ENCODE data around the gene EXOC3.

Gene EXOC3

GRCh38 chr5:403995-404394 is 39.0 kb upstream of the EXOC3 start:
- H3K4me3 ChIP-seq (ENCODE audit: low read depth, low read length): no peak overlapping the region
- no peak for DNase-seq (ENCODE audit: low read depth)
- TF ChIP-seq CTCF (IDR thresholded peaks at IDR 0.05; ENCODE audit: insufficient read depth, low read depth, low read length, missing control alignments): no peak

- no peak for DNase-seq (ENCODE audit: low read depth)
- TF ChIP-seq CTCF (IDR thresholded peaks at IDR 0.05; ENCODE audit: insufficient read depth, low read depth, low read length, missing control alignments): no peak
- H3K4me3 ChIP-seq (ENCODE audit: low read depth, low read length): no peak overlapping the region
Measured at GRCh38 chr5:404666-405241, 38.2 kb upstream of the EXOC3 start.

- no peak for DNase-seq (ENCODE audit: low read depth)
- TF ChIP-seq CTCF (IDR thresholded peaks at IDR 0.05; ENCODE audit: insufficient read depth, low read depth, low read length, missing control alignments): no peak
- no peak overlapping the region for H3K4me3 ChIP-seq (ENCODE audit: low read depth, low read length)
Measured at GRCh38 chr5:405421-405820, 37.6 kb upstream of the EXOC3 start.

- no peak for DNase-seq (ENCODE audit: low read depth)
- no peak for TF ChIP-seq CTCF (IDR thresholded peaks at IDR 0.05; ENCODE audit: insufficient read depth, low read depth, low read length, missing control alignments)
- H3K4me3 ChIP-seq (ENCODE audit: low read depth, low read length): no peak overlapping the region
Measured at GRCh38 chr5:406041-406440, 36.9 kb upstream of the EXOC3 start.

- DNase-seq (ENCODE audit: low read depth): no peak
- no peak overlapping the region for H3K4me3 ChIP-seq (ENCODE audit: low read depth, low read length)
- TF ChIP-seq CTCF (IDR thresholded peaks at IDR 0.05; ENCODE audit: insufficient read depth, low read depth, low read length, missing control alignments): no peak
Measured at GRCh38 chr5:407051-407450, 35.9 kb upstream of the EXOC3 start.

- TF ChIP-seq CTCF (IDR thresholded peaks at IDR 0.05; ENCODE audit: insufficient read depth, low read depth, low read length, missing control alignments): no peak
- no peak overlapping the region for H3K4me3 ChIP-seq (ENCODE audit: low read depth, low read length)
- DNase-seq (ENCODE audit: low read depth): no peak
Measured at GRCh38 chr5:407801-408268, 35.1 kb upstream of the EXOC3 start.

GRCh38 chr5:410911-411517 is 32.0 kb upstream of the EXOC3 start:
- no peak for DNase-seq (ENCODE audit: low read depth)
- no peak for TF ChIP-seq CTCF (IDR thresholded peaks at IDR 0.05; ENCODE audit: insufficient read depth, low read depth, low read length, missing control alignments)
- H3K4me3 ChIP-seq (ENCODE audit: low read depth, low read length): no peak overlapping the region
